ENCODE data around the gene CPNE2.
A peak's percentile ranks its signal among the peaks of the same experiment; 100 is the strongest.
"Not testable (repeated sequence)": the region's sequence is repeated elsewhere in the genome, so short reads cannot be mapped to it uniquely, and the experiment has no call there.

Gene CPNE2

GRCh38 chr16:57096793-57097192, 4.4 kb downstream of the CPNE2 start:
- no peak for DNase-seq

GRCh38 chr16:57098188-57098841, 5.9 kb downstream of the CPNE2 start:
- DNase-seq: no peak

GRCh38 chr16:57099965-57100364, 7.6 kb downstream of the CPNE2 start:
- not testable (repeated sequence) for DNase-seq

- DNase-seq: no peak
These were observed 8.1 kb downstream of the CPNE2 start for GRCh38 chr16:57100445-57100844.

GRCh38 chr16:57102888-57103851, 10.8 kb downstream of the CPNE2 start:
- DNase-seq: peak in 3 of 56 donors; percentile 16 to 30 (median 23)

- no peak for DNase-seq
These were observed 12.3 kb downstream of the CPNE2 start for GRCh38 chr16:57104706-57105105.

- DNase-seq: no peak
These were observed 12.8 kb downstream of the CPNE2 start for GRCh38 chr16:57105184-57105583.

GRCh38 chr16:57106767-57107166, 14.4 kb downstream of the CPNE2 start:
- no peak for DNase-seq

GRCh38 chr16:57107321-57107922, 15.0 kb downstream of the CPNE2 start:
- DNase-seq: peak in 7 of 56 donors; percentile 16 to 52 (median 26)

GRCh38 chr16:57108432-57108831, 16.0 kb downstream of the CPNE2 start:
- DNase-seq: no peak

GRCh38 chr16:57109259-57110105, 17.1 kb downstream of the CPNE2 start:
- not testable (repeated sequence) for DNase-seq

GRCh38 chr16:57110937-57111336, 18.6 kb downstream of the CPNE2 start:
- DNase-seq: no peak

- no peak for DNase-seq
These were observed 19.0 kb downstream of the CPNE2 start for GRCh38 chr16:57111420-57111819.

- no peak for DNase-seq
These were observed 20.1 kb downstream of the CPNE2 start for GRCh38 chr16:57112403-57113041.

GRCh38 chr16:57113042-57113453, 20.7 kb downstream of the CPNE2 start:
- peak in 11 of 56 donors; percentile 19 to 81 (median 35) for DNase-seq

GRCh38 chr16:57113664-57114063, 21.3 kb downstream of the CPNE2 start:
- no peak for DNase-seq

- peak in 3 of 56 donors; percentile 72 to 84 (median 84) for DNase-seq
These were observed 22.8 kb downstream of the CPNE2 start for GRCh38 chr16:57115168-57115513.

GRCh38 chr16:57115514-57116182, 23.3 kb downstream of the CPNE2 start:
- peak; percentile 31 to 96 (median 86) for DNase-seq

- no peak for DNase-seq
These were observed 26.2 kb downstream of the CPNE2 start for GRCh38 chr16:57118461-57119084.
